B cell (primary cell): ENCODE measurements around the gene RNF223.

Experiments used
- EZH2 ChIP-seq: IDR thresholded peaks from 2 replicates; pipeline ENCODE4 v1.6.1; 2012; ENCODE audit warnings: borderline replicate concordance, low read depth, mild to moderate bottlenecking, moderate library complexity, low read length; ENCODE audit not compliant: insufficient read depth, poor library complexity, severe bottlenecking
- TF ChIP-seq, protein P1 (sequence below): fragments of 200-600 bp; IDR thresholded peaks from one replicate; pipeline ENCODE4 v1.8.0; 2022; ENCODE audit warnings: antibody characterized with exemption, mild to moderate bottlenecking

DNA sequence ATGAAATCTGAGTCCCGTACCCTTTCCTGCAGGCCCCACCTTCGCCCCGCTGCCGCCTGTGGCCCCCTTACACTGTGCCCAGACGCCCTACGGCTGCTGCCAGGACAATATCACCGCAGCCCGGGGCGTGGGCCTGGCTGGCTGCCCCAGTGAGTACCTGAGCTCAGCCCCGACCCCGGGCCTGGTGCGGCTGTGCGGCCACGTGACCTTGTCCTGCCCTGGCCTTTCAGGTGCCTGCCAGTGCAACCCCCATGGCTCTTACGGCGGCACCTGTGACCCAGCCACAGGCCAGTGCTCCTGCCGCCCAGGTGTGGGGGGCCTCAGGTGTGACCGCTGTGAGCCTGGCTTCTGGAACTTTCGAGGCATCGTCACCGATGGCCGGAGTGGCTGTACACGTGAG is 29.0 kb downstream of the RNF223 start:
- TF ChIP-seq, protein P1, sequence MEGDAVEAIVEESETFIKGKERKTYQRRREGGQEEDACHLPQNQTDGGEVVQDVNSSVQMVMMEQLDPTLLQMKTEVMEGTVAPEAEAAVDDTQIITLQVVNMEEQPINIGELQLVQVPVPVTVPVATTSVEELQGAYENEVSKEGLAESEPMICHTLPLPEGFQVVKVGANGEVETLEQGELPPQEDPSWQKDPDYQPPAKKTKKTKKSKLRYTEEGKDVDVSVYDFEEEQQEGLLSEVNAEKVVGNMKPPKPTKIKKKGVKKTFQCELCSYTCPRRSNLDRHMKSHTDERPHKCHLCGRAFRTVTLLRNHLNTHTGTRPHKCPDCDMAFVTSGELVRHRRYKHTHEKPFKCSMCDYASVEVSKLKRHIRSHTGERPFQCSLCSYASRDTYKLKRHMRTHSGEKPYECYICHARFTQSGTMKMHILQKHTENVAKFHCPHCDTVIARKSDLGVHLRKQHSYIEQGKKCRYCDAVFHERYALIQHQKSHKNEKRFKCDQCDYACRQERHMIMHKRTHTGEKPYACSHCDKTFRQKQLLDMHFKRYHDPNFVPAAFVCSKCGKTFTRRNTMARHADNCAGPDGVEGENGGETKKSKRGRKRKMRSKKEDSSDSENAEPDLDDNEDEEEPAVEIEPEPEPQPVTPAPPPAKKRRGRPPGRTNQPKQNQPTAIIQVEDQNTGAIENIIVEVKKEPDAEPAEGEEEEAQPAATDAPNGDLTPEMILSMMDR: no peak
- TF ChIP-seq EZH2: no peak
